ENCODE data around the gene IFT57. TPM values are rescaled to one million over a fixed set of nuclear protein-coding genes. Genes with fewer than 3 reads are reported as not detected.

Gene IFT57
- total and polyA plus RNA-seq, 2 experiments from 2014 or later = 28.6 to 49.0 TPM

- Histone ChIP-seq H3K4me1 (ENCODE audit: insufficient read depth) (no peaks in the 10 kb centered on the region), H3K4me3 (no peak overlapping the region), H2AFZ (no peak overlapping the region), H3K27me3 (ENCODE audit: insufficient read depth) (no peaks in the 10 kb centered on the region), H4K20me1 (replicated peaks; ENCODE audit: insufficient read depth) (no peaks in the 10 kb centered on the region), H3K27ac (ENCODE audit: low read depth) (no peak overlapping the region), H3F3A (replicated peaks; ENCODE audit: low read depth) (no peaks in the 10 kb centered on the region), H3K36me3 (ENCODE audit: insufficient read depth) (no peaks in the 10 kb centered on the region), H3K4me2 (no peak overlapping the region), H3K9me2 (ENCODE audit: insufficient read depth) (no peaks in the 10 kb centered on the region), H3K79me2 (replicated peaks; ENCODE audit: insufficient read depth) (no peaks in the 10 kb centered on the region)
- Mint-ChIP-seq H3K4me1 (peaks cover 4% of the 10 kb centered on the region; the same call in 1 of the 3 replicates), H3K9me3 (no peaks in the 10 kb centered on the region; the same call in 2 of the 3 replicates), H3K27me3 (ENCODE audit: insufficient read depth, low read depth, poor library complexity) (no peaks in the 10 kb centered on the region), H3K36me3 (ENCODE audit: low read depth) (no peaks in the 10 kb centered on the region), H3K27ac (no peak overlapping the region), H3K4me3 (no peak overlapping the region)
- TF ChIP-seq CTCF (conservative IDR thresholded peaks at IDR 0.05; ENCODE audit: low read depth in 2 of 2) = no peak
- TF ChIP-seq ZNF331 (CRISPR knock-in tag; IDR thresholded peaks at IDR 0.05; ENCODE audit: low read depth) = no peak
- TF ChIP-seq ETS1 (IDR thresholded peaks at IDR 0.05) = no peak
- no peak for TF ChIP-seq REST (IDR thresholded peaks at IDR 0.05; ENCODE audit: unreplicated experiment)
- no peak for TF ChIP-seq STAT1 (IDR thresholded peaks at IDR 0.05; ENCODE audit: unreplicated experiment)
- TF ChIP-seq POLR2AphosphoS5 (IDR thresholded peaks at IDR 0.05; ENCODE audit: low read depth) = no peak
- no peak for TF ChIP-seq ZNF114 (CRISPR knock-in tag; IDR thresholded peaks at IDR 0.05)
- no peak for TF ChIP-seq EZH2 (IDR thresholded peaks at IDR 0.05; ENCODE audit: low read depth, unreplicated experiment)
- TF ChIP-seq NANOG (IDR thresholded peaks at IDR 0.05; ENCODE audit: borderline replicate concordance) = no peak
- no peak for TF ChIP-seq JUNB (IDR thresholded peaks at IDR 0.05; ENCODE audit: unreplicated experiment)
- ATAC-seq (no peak), DNase-seq (ENCODE audit: low spot score) (no peak)
These were observed 104.9 kb downstream of the IFT57 start for GRCh38 chr3:108117241-108117775.

Data from GM23338 (cell line).